Smooth muscle cell (in vitro differentiated cells): Measurements from ENCODE around the gene STRA6. TPM values are rescaled to one million over a fixed set of nuclear protein-coding genes. Genes with fewer than 3 reads are reported as not detected.

Experiments
- DNase-seq: peaks from one replicate; lab custom pipeline; 2025; ENCODE audit not compliant: unreplicated experiment; lab: John Stamatoyannopoulos, UW
- H2AFZ ChIP-seq: fragments of 200-600 bp; sonication (generic); 2 replicates; pipeline ENCODE4 v1.6.0; 2016; ENCODE audit warnings: antibody characterized with exemption, low read depth, mild to moderate bottlenecking
- H3F3A ChIP-seq: fragments of 200-600 bp; sonication (generic); 2 replicates; pipeline ENCODE4 v1.6.0; 2017; ENCODE audit warnings: antibody characterized with exemption, low read depth
- H3K27ac ChIP-seq: fragments of 200-600 bp; sonication (generic); 2 replicates; pipeline ENCODE4 v1.5.1; 2016; ENCODE audit warnings: low read depth, mild to moderate bottlenecking
- H3K27me3 ChIP-seq: fragments of 200-600 bp; sonication (generic); 2 replicates; pipeline ENCODE4 v1.6.1; 2016; ENCODE audit warnings: low read depth, mild to moderate bottlenecking
- H3K36me3 ChIP-seq: fragments of 200-600 bp; sonication (generic); 2 replicates; pipeline ENCODE4 v1.5.1; 2016; ENCODE audit warnings: low read depth
- H3K4me1 ChIP-seq: fragments of 200-600 bp; sonication (generic); 2 replicates; pipeline ENCODE4 v1.5.1; 2016; ENCODE audit warnings: low read depth
- H3K4me2 ChIP-seq: fragments of 200-600 bp; sonication (generic); 2 replicates; pipeline ENCODE4 v1.6.0; 2016; ENCODE audit warnings: mild to moderate bottlenecking
- H3K4me3 ChIP-seq: fragments of 200-600 bp; sonication (generic); 2 replicates; pipeline ENCODE4 v1.5.1; 2016; ENCODE audit warnings: mild to moderate bottlenecking
- H3K79me2 ChIP-seq: fragments of 200-600 bp; sonication (generic); 2 replicates; pipeline ENCODE4 v1.6.0; 2016; ENCODE audit warnings: low read depth, mild to moderate bottlenecking
- H3K9ac ChIP-seq: fragments of 200-600 bp; sonication (generic); 2 replicates; pipeline ENCODE4 v1.6.0; 2016; ENCODE audit warnings: low read depth
- H3K9me3 ChIP-seq: fragments of 200-600 bp; sonication (generic); replicated peaks from 2 replicates; pipeline ENCODE4 v1.5.1; 2016; ENCODE audit warnings: low read depth
- H4K20me1 ChIP-seq: fragments of 200-600 bp; sonication (generic); 2 replicates; pipeline ENCODE4 v1.6.0; 2016; ENCODE audit warnings: low read depth
- WGBS: methylation state at CpG from one replicate; pipeline ENCODE4 v1.1.7; 2016; ENCODE audit warnings: low lambda C conversion rate; 5-methylcytosine and 5-hydroxymethylcytosine counted together
- polyA plus RNA-seq: library from polyadenylated mRNA; unstranded; fragments of >200 nt; fragmentation: Nextera tagmentation; extraction: Ambion mirVana; gene quantifications from 2 replicates; pipeline ENCODE4 v1.2.1, GENCODE V29; 2016
- total RNA-seq: library from RNA; depleted of rRNA; stranded (reverse); fragments of >200 nt; gene quantifications from 2 replicates; pipeline ENCODE4 v1.2.3, GENCODE V29; 2014
- TF ChIP-seq, protein P1 (sequence below): fragments of 200-600 bp; sonication (generic); IDR thresholded peaks from 2 replicates; pipeline ENCODE4 v1.5.1; 2017; ENCODE audit warnings: borderline replicate concordance, mild to moderate bottlenecking, antibody characterized with exemption; ENCODE audit not compliant: insufficient read depth, poor library complexity, severe bottlenecking

The STRA6 gene
- total and polyA plus RNA-seq, 2 experiments from 2014 or later: 124 to 253 TPM

DNA sequence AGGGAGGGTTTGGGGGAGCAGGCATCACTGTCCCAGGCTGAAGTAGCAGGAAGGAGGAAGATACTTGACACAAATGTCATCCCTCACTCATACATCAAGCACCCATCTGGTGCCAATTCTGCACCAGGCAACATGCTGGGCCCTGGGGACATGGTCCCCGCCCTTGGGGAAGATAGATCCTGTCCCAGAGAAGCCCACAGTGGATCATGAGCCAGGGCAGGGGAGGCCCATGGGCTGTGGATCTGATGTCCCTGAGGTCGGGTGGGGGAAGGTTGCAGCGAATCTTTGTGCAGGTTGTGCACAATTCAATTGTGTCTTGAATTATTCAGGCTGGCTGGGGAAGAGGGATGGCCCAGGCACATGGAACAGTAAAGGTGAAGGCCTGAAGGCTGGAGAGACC is 27.1 kb upstream of the STRA6 start:
- H3K27me3 ChIP-seq: no peaks in the 10 kb centered on the region
- DNase-seq: no peak
- TF ChIP-seq, protein P1, sequence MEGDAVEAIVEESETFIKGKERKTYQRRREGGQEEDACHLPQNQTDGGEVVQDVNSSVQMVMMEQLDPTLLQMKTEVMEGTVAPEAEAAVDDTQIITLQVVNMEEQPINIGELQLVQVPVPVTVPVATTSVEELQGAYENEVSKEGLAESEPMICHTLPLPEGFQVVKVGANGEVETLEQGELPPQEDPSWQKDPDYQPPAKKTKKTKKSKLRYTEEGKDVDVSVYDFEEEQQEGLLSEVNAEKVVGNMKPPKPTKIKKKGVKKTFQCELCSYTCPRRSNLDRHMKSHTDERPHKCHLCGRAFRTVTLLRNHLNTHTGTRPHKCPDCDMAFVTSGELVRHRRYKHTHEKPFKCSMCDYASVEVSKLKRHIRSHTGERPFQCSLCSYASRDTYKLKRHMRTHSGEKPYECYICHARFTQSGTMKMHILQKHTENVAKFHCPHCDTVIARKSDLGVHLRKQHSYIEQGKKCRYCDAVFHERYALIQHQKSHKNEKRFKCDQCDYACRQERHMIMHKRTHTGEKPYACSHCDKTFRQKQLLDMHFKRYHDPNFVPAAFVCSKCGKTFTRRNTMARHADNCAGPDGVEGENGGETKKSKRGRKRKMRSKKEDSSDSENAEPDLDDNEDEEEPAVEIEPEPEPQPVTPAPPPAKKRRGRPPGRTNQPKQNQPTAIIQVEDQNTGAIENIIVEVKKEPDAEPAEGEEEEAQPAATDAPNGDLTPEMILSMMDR: no peak
- no peaks in the 10 kb centered on the region for H3K36me3 ChIP-seq
- 94% methylated on average over 3 of the region's 3 CpGs for WGBS
- H3K4me2 ChIP-seq: no peak overlapping the region
- no peak overlapping the region for H2AFZ ChIP-seq
- no peak overlapping the region for H3K27ac ChIP-seq
- no peaks in the 10 kb centered on the region for H3K9me3 ChIP-seq
- H3K9ac ChIP-seq: no peak overlapping the region
- no peaks in the 10 kb centered on the region for H4K20me1 ChIP-seq
- no peaks in the 10 kb centered on the region for H3F3A ChIP-seq
- H3K79me2 ChIP-seq: no peaks in the 10 kb centered on the region
- peaks cover 14% of the 10 kb centered on the region for H3K4me1 ChIP-seq
- no peak overlapping the region for H3K4me3 ChIP-seq

DNA sequence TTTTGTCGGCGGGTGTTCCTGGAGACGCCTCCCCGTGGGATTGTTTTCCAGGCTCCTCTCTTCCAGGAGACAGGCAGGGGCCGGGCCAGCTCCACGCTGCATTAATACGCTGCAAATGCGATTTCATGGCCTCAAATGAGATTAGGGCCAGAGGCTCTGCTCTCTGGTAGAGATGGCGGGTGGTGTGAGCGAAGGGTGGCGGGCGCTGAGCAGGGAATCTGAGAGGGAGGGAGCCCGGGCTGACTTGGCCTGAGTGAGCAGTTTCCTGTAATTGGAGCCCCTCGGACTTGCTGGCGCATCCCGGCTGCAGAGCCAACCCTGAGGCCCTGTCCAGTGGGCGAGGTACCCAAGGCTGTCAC is 26.1 kb upstream of the STRA6 start:
- peaks cover 24% of the 10 kb centered on the region for H3K4me1 ChIP-seq
- peaks cover 8% of the 10 kb centered on the region for H3F3A ChIP-seq
- H3K27ac ChIP-seq: peak overlapping the region; percentile 6
- no peaks in the 10 kb centered on the region for H4K20me1 ChIP-seq
- no peaks in the 10 kb centered on the region for H3K79me2 ChIP-seq
- peak overlapping the region; percentile 72 for H3K4me2 ChIP-seq
- no peaks in the 10 kb centered on the region for H3K9me3 ChIP-seq
- DNase-seq: no peak
- no peak overlapping the region for H2AFZ ChIP-seq
- TF ChIP-seq, protein P1: no peak
- no peak overlapping the region for H3K9ac ChIP-seq
- no peak overlapping the region for H3K4me3 ChIP-seq
- H3K36me3 ChIP-seq: no peaks in the 10 kb centered on the region
- 24% methylated on average over 16 of the region's 17 CpGs for WGBS
- H3K27me3 ChIP-seq: no peaks in the 10 kb centered on the region

DNA sequence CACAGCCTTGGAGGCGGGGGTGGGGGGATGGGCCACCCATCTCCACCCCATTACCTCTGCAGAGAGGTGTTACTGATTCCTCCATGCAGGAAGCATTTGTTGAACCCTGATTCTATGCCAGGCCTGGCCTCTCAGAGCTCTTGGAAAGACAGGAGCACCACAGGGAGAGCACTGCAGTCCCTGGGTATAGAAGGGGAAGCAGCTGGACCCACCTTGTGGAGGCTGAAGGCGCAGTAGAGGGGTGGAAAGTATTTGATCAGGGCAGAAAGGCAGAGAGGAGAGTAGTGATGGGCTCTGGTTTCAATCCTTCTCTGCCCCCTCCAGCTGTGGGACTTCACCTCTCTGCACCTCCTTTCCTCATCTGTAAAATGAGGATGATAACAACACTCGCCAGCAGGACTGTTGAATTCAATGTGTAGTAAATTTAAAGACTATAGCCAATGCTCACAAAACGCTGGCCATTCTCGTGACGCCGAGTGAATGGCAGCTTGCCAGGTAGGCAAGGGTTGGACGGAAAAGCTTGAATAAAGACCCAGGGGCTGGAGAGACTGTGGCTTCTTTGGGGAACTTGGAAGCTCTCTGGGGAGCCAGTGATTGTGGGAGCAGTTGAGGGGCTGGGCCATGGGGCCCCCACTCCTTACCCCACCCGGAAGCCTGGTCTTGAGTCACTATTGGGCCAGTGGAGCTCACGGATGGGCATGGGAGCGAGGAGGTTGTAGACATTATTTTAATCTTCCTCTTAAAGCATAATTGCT is 25.6 kb upstream of the STRA6 start:
- Histone ChIP-seq H3K4me1 (peaks cover 29% of the 10 kb centered on the region), H3K9ac (no peak overlapping the region), H3K27me3 (no peaks in the 10 kb centered on the region), H3K79me2 (no peaks in the 10 kb centered on the region), H3K9me3 (no peaks in the 10 kb centered on the region), H3K36me3 (no peaks in the 10 kb centered on the region), H3F3A (peaks cover 8% of the 10 kb centered on the region), H3K4me2 (peak overlapping the region; percentile 72), H2AFZ (no peak overlapping the region), H3K27ac (peak overlapping the region; percentile 6), H3K4me3 (no peak overlapping the region), H4K20me1 (no peaks in the 10 kb centered on the region)
- TF ChIP-seq, protein P1: no peak
- DNase-seq: no peak
- WGBS: 62% methylated on average over 11 of the region's 11 CpGs
